HL-60/S4 treated with retinoic acid at 250 ng/mL for 4 days and 3 days (cell line): Measurements from ENCODE around the gene PREPL.
"Not testable (repeated sequence)": the region's sequence is repeated elsewhere in the genome, so short reads cannot be mapped to it uniquely, and the experiment has no call there.

Experiments
- in situ Hi-C: fragments of 300-500 bp; cut with MboI; formaldehyde crosslinking; loops from 2 replicates; pipeline ENCODE4 v1.7.0; 2022; ENCODE audit warnings: low sequenced_read_pairs

Gene PREPL

GRCh38 chr2:44351088-44351487 lies 10.2 kb downstream of the PREPL start:
- in situ Hi-C loops, result no loop called here

- in situ Hi-C loops, result no loop called here
These were observed 11.8 kb downstream of the PREPL start for GRCh38 chr2:44349506-44349905.

GRCh38 chr2:44348400-44348799 lies 12.9 kb downstream of the PREPL start:
- in situ Hi-C loops, result no loop called here

GRCh38 chr2:44347526-44347925 lies 13.8 kb downstream of the PREPL start:
- in situ Hi-C loops, result no loop called here

- in situ Hi-C loops, result no loop called here
These were observed 18.4 kb downstream of the PREPL start for GRCh38 chr2:44342854-44343253.

- in situ Hi-C loops, result no loop called here
These were observed 25.3 kb downstream of the PREPL start for GRCh38 chr2:44335806-44336538.

- in situ Hi-C loops, result no loop called here
These were observed 27.3 kb downstream of the PREPL start for GRCh38 chr2:44333994-44334393.

- in situ Hi-C loops, result no loop called here
These were observed 30.5 kb downstream of the PREPL start for GRCh38 chr2:44330801-44331200.

- in situ Hi-C loops, result no loop called here
These were observed 32.0 kb downstream of the PREPL start for GRCh38 chr2:44329343-44329742.

GRCh38 chr2:44328750-44329149 lies 32.5 kb downstream of the PREPL start:
- in situ Hi-C loops, result no loop called here

- in situ Hi-C loops, result no loop called here
These were observed 34.6 kb downstream of the PREPL start for GRCh38 chr2:44326548-44327264.

GRCh38 chr2:44325897-44326296 lies 35.4 kb downstream of the PREPL start:
- in situ Hi-C loops, result no loop called here

- in situ Hi-C loops, result no loop called here
These were observed 36.3 kb downstream of the PREPL start for GRCh38 chr2:44324971-44325426.

GRCh38 chr2:44321360-44321759 lies 39.9 kb downstream of the PREPL start:
- in situ Hi-C loops, result no loop called here

GRCh38 chr2:44320832-44321231 lies 40.5 kb downstream of the PREPL start:
- in situ Hi-C loops, result no loop called here

GRCh38 chr2:44315945-44316344 lies 45.3 kb downstream of the PREPL start:
- in situ Hi-C loops, result no loop called here

- in situ Hi-C loops, result no loop called here
These were observed 46.9 kb downstream of the PREPL start for GRCh38 chr2:44314362-44314761.

- in situ Hi-C loops, result no loop called here
These were observed 51.0 kb downstream of the PREPL start for GRCh38 chr2:44310287-44310686.

GRCh38 chr2:44305882-44306281 lies 55.4 kb downstream of the PREPL start:
- in situ Hi-C loops, result no loop called here

GRCh38 chr2:44304258-44304657 lies 57.0 kb downstream of the PREPL start:
- in situ Hi-C loops, result no loop called here

GRCh38 chr2:44303766-44304165 lies 57.5 kb downstream of the PREPL start:
- in situ Hi-C loops, result not testable (repeated sequence)

GRCh38 chr2:44301111-44301510 lies 60.2 kb downstream of the PREPL start:
- in situ Hi-C loops, result no loop called here
